GDM1 (cell line): ENCODE data around the gene C14orf119.

Source experiments
- DNase-seq: peaks from one replicate; lab custom pipeline; 2025; lab: John Stamatoyannopoulos, UW

C14orf119 gene

GRCh38 chr14:23149745-23150144 is 54.4 kb downstream of the C14orf119 start:
- DNase-seq = no peak
